Erythroblast (primary cell): Measurements from ENCODE around the gene BTG3.

Experiments
- DNase-seq, 2 experiments: peaks; one replicate each; lab custom pipeline; 2025; lab: John Stamatoyannopoulos, UW
- GATA1 ChIP-seq: IDR thresholded peaks from 2 replicates; pipeline ENCODE4 v1.6.1; 2011; ENCODE audit warnings: low read depth, mild to moderate bottlenecking, control low read depth, low read length, moderate library complexity
- POLR2A ChIP-seq: IDR thresholded peaks from 2 replicates; pipeline ENCODE4 v1.6.1; 2011; ENCODE audit warnings: mild to moderate bottlenecking, low read length

The BTG3 gene, protein sequence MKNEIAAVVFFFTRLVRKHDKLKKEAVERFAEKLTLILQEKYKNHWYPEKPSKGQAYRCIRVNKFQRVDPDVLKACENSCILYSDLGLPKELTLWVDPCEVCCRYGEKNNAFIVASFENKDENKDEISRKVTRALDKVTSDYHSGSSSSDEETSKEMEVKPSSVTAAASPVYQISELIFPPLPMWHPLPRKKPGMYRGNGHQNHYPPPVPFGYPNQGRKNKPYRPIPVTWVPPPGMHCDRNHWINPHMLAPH

DNA sequence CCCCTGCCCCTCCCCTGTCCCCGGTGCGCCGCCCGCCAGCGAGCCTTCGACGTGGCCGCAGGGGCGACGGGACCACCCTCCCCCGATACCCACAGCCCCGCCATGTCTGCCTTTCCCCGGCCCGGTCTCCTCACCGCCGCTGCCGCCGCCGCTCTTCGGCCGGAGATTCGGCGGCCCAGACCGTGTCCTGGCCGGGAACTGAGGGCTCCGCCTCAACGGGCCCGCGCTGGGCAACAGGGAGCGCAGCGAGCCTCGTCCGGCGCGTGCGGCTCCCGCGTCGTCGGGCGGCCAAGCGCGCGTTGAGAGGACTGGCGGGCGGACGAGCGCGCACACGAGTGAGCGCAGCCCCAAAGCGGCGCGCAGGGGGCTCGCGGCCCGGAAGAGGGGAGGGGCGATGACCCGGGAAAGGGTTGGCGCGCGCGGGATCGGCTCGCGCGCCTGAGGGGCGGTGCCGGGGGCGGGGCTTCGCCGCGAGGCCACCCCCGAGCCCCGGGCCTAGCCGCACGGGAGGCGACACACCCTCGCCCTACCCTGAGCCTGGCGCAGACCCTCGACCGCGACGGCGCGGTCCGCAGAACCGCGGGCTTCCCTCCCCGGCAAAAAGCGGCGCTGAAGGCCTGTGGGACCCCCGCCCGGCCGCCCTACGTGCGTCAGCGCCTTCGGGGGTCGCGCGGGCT, at the start of gene BTG3:
Gene BTG3 (minus strand): TSS at position 337 of the 677 bp plus-strand sequence. CDS start 3,757 bp downstream, outside the sequence.
- TF ChIP-seq POLR2A (peak; percentile 89), GATA1 (no peak)

DNA sequence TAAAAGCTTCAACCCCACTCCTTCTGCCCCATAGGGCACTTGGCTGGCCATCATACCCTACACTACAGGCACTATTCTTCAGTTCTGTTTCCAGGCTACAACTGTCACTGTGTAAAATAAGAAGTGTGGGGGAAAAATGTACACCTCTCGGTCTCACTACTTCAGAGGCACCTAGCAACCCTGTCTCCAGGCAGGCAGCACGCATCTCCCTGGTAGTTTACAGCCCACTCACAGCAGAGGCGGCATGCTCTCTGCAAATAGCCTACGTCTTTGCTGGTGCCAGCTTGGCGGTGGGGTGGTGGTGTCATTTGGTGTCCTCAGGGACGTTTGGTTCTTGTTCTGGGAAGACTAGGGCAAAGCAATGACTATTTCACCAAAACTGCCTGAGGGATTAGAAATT, 48.2 kb upstream of the BTG3 start:
- DNase-seq: no peak
- TF ChIP-seq GATA1: no peak
- no peak for TF ChIP-seq POLR2A

More for the DNA sequence above, at the start of gene BTG3:
- peak; percentile 88 to 91 for DNase-seq

DNA sequence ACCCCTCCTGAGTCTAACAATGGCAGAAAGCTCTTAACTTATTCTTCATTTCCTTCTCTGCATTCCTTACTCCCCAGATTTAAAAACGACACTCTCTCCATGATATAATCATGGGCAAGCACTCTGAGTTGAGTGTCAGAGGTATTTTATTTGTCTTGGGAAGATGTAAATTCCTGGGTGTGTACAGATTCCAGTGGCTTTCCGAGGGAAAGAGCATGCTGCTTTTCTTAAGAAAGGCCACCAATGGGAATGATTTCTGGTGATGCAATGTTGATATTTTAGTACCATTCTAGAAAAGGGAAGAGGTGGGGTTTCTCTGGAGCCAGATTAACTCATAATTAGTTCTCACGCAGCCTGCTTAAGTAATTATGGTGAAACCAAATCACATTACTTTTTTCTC, 47.8 kb upstream of the BTG3 start:
- no peak for DNase-seq
- TF ChIP-seq GATA1: no peak
- TF ChIP-seq POLR2A: no peak

DNA sequence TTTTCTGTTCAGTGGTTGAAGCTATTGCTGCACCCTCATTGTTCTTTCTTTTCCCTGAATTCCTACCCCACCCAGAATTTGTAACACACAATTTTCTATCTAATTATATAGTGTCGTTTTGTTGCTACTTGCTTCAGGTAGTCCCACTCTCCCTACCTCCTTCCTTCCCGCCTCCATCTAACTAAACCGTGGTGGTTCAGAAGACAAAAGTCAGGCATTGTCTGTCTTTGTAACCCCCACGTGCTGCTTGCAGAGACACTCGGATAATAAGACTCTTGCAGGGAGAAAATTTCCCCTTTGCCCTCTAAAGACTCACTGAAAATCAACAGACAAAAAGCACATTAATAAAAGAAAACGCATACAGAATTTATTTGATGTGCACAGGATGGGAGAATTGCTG, 46.2 kb upstream of the BTG3 start:
- no peak for TF ChIP-seq GATA1
- no peak for TF ChIP-seq POLR2A
- DNase-seq: no peak

DNA sequence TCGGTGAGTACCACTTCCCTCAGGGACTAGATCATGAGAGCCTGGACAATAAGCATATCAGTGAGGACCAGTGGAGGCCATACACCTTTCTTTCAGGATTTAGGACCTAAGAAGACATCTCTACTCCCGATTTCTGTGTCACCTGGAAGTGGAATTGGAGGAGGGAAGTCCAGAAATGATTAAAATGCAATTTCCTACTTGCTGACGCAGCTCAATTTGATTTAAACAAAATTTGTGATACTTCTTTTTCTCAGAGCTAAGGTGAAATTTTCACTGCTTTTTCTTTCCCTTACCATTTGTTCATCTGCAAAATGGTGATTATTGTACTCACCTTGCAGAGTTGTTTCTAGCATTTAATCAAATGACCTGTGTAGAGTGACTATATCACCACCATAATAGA, 38.8 kb upstream of the BTG3 start:
- no peak for TF ChIP-seq POLR2A
- DNase-seq: no peak

DNA sequence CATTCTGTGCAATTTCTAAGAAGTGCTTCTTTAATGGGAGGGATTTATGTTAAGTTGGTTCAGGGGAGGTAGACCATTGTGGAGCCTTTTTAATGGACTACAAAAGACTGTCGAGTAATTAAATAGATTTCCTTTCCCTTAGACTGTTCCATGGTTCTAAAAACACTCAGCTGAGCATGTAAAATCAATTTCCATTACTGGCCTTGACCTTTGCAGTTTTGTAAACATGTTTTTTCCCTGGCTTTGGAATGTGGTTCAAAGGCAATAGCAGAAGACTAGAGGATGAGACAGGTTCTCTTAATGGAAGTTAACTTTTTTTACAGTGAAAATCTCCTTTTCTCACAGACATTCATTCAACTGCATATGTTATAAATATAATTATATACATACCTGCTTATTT, 37.6 kb upstream of the BTG3 start:
- TF ChIP-seq GATA1: no peak
- no peak for TF ChIP-seq POLR2A

DNA sequence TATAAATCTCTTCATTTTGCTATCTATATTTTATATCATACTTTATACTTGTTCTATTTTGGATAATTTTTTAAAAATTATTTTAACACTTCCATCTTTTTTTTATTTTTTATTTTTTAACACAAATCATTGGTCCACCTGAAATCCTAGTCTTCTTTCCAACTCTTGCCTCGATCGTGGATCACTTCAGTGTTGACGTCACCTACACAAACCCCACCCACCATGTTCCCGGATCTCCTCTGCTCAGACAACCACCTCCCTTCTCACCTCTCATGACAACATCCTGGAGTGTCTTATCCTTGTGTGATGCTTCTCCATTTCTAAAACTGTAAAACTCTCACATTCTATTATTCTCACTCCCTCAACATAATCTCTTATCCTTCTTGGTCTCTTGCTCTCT, 34.1 kb upstream of the BTG3 start:
- DNase-seq: no peak
- no peak for TF ChIP-seq POLR2A
- no peak for TF ChIP-seq GATA1

More for the DNA sequence above, 37.6 kb upstream of the BTG3 start:
- no peak for DNase-seq

DNA sequence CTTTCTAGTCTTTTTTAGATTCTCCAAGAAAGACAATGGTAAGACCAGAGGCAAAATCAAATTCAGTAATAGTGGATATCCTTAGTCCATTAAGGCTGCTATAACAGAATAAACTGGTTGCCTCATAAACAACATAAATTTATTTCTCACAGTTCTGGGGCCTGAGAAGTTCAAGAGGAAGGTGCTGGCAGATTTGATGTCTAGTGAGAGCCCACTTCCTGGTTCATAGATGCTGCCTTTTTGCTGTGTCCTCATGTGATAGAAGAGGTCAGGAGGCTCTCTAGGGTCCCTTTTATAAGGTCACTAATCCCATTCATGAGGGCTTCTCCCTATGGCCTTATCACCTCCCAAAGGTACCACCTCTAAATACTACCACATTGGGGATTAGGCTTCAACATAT, 31.5 kb upstream of the BTG3 start:
- TF ChIP-seq POLR2A (no peak), GATA1 (no peak)
- no peak for DNase-seq

DNA sequence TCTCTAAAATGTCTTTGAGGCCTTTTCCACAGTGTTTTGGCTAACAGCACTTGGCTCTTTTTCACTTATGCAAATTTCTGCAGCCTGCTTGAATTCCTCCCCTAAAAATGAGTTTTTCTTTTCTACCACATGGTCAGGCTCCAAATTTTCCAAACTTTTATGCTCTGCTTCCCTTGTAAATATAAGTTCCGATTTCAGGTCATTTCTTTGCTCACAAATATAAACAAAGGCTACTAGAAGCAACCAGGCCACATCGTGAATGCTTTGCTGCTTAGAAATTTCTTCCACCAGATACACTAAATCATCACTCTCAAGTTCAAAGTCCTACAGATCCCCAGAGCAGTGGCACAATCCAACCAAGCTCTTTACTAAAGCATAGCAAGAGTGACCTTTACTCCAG, 28.1 kb upstream of the BTG3 start:
- TF ChIP-seq POLR2A (no peak), GATA1 (no peak)

DNA sequence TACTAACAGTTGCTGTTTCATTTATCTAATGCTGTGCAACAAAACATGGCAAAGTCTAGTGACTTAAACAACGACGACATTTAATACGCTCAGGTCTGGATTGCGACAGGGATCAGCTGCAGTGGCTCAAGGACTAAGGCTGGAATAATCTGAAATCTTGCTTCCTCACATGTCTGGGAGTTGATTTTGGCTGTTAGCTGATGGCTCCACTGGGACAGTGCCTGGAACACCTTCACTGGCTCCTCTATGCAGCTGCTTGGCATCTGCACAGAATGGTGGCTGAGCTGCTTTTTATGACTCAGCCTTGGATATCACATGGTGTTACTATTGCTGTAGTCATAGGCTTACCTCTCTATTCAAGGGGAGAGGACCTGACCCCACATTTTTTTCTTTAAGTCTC, 24.0 kb upstream of the BTG3 start:
- no peak for TF ChIP-seq GATA1
- no peak for TF ChIP-seq POLR2A
- no peak for DNase-seq

More for the DNA sequence above, 28.1 kb upstream of the BTG3 start:
- DNase-seq: no peak

DNA sequence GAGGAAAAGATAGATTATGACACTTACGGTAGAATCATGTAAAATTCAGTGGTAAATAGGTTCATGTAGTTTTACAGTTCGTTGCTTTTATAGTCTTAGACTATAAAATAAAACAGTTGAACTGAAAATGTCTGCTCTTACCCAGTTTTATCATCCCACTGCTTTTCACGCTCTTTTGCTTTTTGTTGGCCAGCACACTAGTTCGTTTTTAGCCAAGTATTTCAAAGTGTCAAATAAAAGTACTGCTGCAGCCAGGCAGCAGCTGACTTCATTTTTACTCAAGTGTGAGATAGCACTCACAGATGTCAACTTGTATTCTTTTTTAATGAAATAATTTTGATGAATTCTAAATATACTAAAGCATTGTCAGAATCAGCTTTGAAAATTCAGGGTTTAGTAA, 18.5 kb upstream of the BTG3 start:
- TF ChIP-seq POLR2A (no peak), GATA1 (no peak)
- no peak for DNase-seq

DNA sequence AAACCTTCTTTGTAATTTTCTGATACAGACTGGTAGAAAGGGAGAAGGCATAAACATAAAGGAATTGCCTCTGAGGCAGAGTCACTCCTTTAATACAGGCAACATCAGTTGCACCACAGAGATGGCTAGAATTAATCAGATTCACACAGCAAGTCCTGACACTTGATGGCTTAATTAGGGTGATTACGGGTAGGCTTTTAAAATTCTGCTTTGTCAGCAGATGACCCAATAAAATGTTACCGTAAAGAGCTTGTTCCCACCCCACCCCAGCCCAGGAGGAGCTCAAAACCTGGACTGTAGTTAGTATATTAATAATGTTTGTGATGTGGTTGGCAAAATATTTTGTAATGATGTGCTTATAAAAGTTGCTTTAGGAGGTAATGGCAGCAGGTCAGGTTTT, 9.3 kb upstream of the BTG3 start:
- DNase-seq: no peak
- TF ChIP-seq GATA1 (no peak), POLR2A (no peak)

DNA sequence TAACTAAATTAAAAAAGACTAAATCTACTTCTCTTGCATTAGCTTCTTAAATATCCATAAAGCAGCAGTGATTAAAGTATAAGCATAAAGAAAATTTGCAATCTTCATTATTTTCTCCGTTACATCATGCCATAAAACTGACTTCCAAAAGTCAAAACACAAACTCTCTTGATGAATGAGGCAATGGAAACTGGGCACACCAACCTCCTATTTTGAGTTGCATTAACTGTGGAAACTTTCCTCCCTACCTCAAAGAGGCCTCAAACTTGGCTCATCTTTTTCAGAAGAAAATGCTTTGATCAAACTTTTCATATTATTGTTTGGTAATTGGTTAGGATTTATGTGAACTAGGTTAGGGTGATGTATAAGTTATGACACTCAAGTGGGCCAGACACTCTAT, 4.1 kb upstream of the BTG3 start:
- no peak for TF ChIP-seq GATA1
- TF ChIP-seq POLR2A: no peak
- no peak for DNase-seq

DNA sequence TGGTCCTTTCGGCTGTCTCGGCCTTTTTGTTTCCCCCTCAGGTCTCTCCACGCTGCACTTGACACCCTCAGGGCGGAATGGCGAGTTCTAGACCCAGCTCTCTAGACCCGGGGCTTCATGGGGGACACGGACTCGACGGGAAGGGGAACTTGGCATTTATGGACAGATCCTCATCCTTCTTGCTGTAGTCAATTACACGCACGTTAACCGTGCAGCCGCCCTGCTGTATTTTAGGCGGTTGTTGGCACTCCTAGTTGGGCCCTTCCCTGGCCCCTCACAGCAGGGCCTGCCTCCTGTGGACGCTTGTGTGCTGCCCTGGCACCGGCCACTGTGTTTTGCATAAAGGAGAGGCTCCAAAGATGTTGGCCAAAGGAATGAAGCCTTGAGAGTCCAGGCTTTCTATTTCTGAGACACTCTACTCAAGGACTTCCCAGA, 558 bp upstream of the BTG3 start:
- TF ChIP-seq POLR2A (no peak), GATA1 (no peak)
- DNase-seq: peak; percentile 61

DNA sequence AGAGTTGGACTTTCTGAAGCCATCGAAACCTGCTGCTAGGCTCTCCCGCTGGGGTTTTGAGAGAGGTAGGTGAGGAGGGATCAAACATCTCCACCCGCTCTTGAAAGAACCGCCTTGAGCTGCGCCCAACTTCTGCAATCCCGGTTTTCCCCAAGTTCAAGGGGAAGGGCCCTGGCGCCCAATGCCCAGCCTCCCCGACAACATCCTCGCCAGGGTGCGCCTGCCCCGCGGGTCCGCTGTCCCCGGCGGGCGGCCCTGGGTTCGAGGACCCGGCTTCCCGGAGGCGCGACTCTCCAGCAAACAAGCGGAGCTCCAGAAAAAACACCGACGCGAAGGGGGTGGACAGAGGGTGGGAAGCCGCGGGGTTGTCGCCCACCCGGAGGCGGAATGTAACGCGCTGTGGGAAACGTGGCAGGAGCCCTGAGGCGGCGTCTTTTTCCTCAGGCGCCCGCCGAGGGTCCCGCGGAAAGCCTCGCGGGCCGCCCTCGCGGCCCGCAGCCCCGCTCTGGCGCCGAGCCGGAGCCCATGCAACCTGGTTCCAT, 607 bp downstream of the BTG3 start:
- DNase-seq: peak; percentile 65 to 80
- TF ChIP-seq POLR2A (no peak), GATA1 (no peak)
